ENCODE results near the gene CCDC110.

Gene CCDC110

DNA sequence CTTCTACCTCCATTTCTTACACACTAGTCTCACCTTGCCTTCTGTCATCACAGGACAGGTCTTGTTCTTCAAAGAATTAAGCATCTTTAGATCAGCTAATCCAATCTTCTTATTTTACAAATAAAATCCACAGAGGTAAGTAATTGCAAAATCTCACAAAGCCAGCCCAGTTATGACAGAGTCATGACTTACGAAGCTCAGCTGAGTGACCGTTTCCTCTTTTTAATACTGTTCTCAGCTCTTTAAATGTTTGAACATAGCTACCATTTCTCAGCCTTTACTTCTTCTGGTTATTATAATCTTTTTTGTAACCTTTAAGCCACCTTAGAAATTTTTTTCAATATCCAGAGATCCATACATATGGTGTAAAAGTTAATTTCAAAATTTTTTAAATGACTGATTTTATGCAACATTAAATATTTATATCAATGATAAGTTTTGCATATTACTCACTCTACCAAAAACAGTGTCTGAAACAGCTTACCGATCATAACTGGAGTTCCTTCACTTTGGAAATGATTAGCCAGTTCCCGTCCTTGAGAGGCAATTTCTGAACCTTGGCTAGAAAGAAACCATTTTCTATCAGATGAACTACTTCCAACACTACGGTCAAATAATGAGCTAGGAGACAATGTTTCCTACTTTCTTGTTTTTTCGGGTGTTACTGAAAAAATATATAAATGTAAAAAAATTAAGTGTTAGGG is 66.1 kb downstream of the CCDC110 start:
- DNase-seq (ENCODE audit: insufficient read length, low spot score) (no peak), FAIRE-seq (peak; percentile 46)
- TF ChIP-seq, protein P1, sequence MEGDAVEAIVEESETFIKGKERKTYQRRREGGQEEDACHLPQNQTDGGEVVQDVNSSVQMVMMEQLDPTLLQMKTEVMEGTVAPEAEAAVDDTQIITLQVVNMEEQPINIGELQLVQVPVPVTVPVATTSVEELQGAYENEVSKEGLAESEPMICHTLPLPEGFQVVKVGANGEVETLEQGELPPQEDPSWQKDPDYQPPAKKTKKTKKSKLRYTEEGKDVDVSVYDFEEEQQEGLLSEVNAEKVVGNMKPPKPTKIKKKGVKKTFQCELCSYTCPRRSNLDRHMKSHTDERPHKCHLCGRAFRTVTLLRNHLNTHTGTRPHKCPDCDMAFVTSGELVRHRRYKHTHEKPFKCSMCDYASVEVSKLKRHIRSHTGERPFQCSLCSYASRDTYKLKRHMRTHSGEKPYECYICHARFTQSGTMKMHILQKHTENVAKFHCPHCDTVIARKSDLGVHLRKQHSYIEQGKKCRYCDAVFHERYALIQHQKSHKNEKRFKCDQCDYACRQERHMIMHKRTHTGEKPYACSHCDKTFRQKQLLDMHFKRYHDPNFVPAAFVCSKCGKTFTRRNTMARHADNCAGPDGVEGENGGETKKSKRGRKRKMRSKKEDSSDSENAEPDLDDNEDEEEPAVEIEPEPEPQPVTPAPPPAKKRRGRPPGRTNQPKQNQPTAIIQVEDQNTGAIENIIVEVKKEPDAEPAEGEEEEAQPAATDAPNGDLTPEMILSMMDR (IDR thresholded peaks at IDR 0.05; ENCODE audit: insufficient read depth, missing control alignments), result no peak

- DNase-seq (ENCODE audit: insufficient read length, low spot score) (no peak), FAIRE-seq (no peak)
- TF ChIP-seq, protein P1 (IDR thresholded peaks at IDR 0.05; ENCODE audit: insufficient read depth, missing control alignments), result no peak
These were observed 67.5 kb downstream of the CCDC110 start for GRCh38 chr4:185404031-185404430.

- TF ChIP-seq, protein P1 (IDR thresholded peaks at IDR 0.05; ENCODE audit: insufficient read depth, missing control alignments), result no peak
- FAIRE-seq, result no peak
- no peak for DNase-seq (ENCODE audit: insufficient read length, low spot score)
These were observed 72.1 kb downstream of the CCDC110 start for GRCh38 chr4:185399466-185399865.

- peak; percentile 29 for FAIRE-seq
- TF ChIP-seq, protein P1 (IDR thresholded peaks at IDR 0.05; ENCODE audit: insufficient read depth, missing control alignments), result no peak
- DNase-seq (ENCODE audit: insufficient read length, low spot score), result no peak
These were observed 72.9 kb downstream of the CCDC110 start for GRCh38 chr4:185398618-185399017.

- TF ChIP-seq, protein P1 (IDR thresholded peaks at IDR 0.05; ENCODE audit: insufficient read depth, missing control alignments), result no peak
- DNase-seq (ENCODE audit: insufficient read length, low spot score) (no peak), FAIRE-seq (no peak)
These were observed 74.7 kb downstream of the CCDC110 start, which contains the start of gene ANKRD37 for GRCh38 chr4:185396724-185397385. TSS of gene ANKRD37 (plus strand) at chr4:185396841. CDS start at chr4:185396924, 83 bp downstream.

GRCh38 chr4:185395956-185396723 is 75.4 kb downstream of the CCDC110 start:
- TF ChIP-seq, protein P1 (IDR thresholded peaks at IDR 0.05; ENCODE audit: insufficient read depth, missing control alignments), result no peak
- DNase-seq (ENCODE audit: insufficient read length, low spot score) (peak; percentile 77), FAIRE-seq (no peak)

Measured in D721Med (cell line).